Stimulated activated CD8-positive, alpha-beta memory T cell treated with anti-CD3 and anti-CD28 coated beads, Interleukin-15, amount 100 ng/mL, for 4 hours (primary cell): ENCODE measurements around the gene RHBDF1.

Experiments used
- DNase-seq, 2 donors: peaks; one replicate each; pipeline ENCODE4 v3.0.0-alpha.2; 2020; ENCODE audit warnings: low read depth in 2 of 2

The RHBDF1 gene

DNA sequence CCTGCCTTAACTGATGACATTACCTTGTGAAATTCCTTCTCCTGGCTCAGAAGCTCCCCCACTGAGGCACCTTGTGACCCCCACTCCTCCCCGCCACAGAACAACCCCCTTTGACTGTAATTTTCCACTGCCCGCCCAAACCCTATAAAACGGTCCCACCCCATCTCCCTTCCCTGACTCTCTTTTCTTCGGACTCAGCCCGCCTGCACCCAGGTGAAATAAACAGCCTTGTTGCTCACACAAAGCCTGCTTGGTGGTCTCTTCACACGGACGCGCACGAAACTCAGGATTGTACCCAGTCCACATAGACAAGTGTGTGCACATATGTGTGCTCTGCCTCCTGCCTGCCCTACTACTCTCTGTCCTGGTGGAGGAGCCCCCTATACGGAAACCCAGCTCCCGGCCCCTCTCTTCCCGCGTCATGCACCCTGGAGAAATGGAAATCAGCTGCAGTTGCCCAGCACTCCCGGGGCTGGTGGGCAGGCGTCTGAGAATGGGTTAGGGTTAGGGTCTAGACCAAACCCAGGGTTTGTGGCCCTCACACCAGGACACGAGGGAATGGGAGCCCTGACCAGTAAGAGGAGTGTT is 2.4 kb upstream of the RHBDF1 start:
- no peak for DNase-seq

- DNase-seq, result no peak
These were observed 1.8 kb upstream of the RHBDF1 start for GRCh38 chr16:74051-74746.

DNA sequence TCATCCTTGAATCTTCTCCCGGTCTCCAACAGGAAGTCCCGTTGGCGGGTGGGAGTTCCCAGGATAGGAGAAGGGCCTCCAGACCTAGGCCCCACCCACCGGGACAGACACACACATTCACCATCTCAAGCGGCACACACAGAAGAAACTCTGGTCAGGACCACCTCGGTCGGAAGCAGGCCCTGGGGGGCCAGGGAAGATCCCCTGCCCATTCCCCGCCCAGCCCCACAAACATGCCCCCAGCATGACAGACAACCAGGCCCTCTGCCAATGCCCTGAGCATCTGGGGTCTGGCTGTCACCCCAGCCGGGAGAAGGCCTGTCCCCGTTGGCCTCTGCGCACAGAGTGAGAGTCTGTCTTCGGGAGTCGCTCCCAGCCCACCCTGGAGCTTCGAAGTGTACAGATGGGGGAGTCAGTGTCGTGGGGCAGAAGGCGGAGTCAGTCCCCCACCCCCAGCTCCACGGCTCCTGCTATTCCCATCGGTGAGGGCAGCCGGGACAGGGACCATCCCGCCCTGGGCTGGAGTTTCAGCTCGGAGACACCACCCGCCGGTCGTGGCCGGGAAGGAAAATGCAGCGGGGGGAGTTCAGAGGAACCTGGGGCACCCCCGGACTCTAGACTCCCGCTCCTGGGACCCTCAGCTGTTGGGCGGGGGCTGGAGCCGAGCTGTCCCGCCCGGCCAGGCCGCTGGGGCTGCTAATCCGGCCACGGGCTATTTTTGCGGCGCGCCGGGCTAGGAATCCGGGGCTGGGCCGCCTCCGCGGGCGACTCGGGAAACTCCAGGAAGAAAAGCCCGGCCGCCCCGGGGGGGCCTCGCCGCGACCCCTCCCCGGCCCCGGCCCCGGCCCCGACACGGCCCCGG is 660 bp downstream of the RHBDF1 start:
- DNase-seq, result no peak

GRCh38 chr16:71210-71539 is 1.3 kb downstream of the RHBDF1 start:
- DNase-seq, result no peak

DNA sequence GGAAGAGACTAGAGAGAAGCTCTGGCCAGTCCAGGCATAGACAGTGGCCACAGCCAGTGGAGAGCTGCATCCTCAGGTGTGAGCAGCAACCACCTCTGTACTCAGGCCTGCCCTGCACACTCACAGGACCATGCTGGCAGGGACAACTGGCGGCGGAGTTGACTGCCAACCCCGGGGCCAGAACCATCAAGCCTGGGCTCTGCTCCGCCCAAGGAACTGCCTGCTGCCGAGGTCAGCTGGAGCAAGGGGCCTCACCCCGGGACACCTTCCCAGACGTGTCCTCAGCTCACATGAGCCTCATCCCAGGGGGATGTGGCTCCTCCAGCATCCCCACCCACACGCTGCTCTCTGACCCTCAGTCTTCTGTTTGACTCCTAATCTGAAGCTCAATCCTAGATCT is 3.2 kb downstream of the RHBDF1 start:
- no peak for DNase-seq

DNA sequence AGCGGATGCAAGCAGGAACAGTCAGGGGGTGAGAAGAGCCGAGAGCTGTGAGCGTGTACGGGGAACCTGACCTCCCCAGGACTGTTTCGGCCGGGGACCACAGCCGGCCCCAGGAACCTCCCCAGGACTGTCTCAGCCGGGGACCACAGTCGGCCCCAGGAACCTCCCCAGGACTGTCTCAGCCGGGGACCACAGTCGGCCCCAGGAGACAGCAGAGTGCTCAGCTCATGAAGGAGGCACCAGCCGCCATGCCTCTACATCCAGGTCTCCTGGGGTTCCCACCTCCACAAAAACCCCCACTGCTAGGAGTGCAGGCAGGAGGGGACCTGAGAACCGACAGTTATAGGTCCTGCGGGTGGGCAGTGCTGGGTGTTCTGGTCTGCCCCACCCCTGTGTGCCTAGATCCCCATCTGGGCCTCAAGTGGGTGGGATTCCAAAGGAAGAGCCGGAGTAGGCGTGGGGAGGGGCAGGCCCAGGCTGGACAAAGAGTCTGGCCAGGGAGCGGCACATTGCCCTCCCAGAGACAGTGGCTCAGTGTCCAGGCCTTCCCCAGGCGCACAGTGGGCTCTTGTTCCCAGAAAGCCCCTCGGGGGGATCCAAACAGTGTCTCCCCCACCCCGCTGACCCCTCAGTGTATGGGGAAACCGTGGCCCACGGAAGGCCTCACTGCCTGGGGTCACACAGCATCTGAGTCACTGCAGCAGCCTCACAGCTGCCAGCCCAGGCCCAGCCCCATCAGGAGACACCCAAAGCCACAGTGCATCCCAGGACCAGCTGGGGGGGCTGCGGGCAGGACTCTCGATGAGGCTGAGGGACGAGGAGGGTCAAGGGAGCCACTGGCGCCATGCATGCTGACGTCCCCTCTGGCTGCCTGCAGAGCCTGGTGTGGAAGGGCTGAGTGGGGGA is 4.3 kb downstream of the RHBDF1 start:
- no peak for DNase-seq

DNA sequence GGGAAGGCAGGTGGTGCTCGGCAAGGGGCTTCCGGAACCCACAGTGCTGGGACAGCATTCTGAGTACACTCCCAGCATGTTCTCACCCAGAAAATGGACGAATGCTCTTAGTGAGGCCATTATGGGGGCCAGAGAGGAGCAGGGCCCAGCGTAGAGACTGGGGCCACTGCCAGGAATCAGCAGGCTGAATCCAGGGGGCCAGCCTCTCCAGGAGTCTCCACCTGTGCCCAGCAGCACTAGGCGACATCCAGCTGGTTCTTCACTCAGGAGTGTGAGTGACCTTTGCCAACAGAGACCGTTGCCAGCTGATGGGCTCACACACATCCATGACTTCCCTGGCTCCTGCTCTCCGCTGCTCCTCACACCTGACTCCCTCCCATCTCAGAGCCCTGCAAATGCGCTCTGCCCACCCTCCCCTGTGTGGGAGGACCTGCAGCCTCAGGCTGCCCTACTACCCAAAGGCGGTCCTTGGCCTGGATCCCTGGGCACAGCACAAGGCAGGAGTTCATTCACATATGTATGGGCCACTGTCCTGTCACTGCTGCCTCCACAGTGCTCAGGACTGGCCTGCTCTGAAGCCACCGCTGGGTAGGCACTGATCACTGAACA is 5.1 kb downstream of the RHBDF1 start:
- no peak for DNase-seq

GRCh38 chr16:66309-67182 is 5.9 kb downstream of the RHBDF1 start:
- no peak for DNase-seq

GRCh38 chr16:65745-66144 is 6.7 kb downstream of the RHBDF1 start:
- peak; percentile 67 to 68 for DNase-seq

DNA sequence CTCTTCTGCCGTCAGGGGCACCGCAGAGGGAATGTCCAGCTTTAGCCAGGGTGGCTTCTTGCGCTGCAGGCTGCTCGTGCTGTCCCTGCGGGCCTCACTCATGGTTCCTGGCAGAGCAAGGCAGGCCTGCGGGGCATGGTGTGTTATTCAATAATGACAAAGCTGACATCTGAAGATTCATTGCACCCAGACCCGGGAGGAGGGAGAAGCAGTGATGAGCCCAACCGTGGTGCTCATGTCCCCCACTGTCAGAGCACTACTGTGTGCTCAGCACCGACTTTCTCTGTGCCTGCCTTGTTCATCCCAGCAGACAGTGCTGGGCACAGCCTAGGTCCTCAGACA is 7.5 kb downstream of the RHBDF1 start:
- DNase-seq, result no peak

DNA sequence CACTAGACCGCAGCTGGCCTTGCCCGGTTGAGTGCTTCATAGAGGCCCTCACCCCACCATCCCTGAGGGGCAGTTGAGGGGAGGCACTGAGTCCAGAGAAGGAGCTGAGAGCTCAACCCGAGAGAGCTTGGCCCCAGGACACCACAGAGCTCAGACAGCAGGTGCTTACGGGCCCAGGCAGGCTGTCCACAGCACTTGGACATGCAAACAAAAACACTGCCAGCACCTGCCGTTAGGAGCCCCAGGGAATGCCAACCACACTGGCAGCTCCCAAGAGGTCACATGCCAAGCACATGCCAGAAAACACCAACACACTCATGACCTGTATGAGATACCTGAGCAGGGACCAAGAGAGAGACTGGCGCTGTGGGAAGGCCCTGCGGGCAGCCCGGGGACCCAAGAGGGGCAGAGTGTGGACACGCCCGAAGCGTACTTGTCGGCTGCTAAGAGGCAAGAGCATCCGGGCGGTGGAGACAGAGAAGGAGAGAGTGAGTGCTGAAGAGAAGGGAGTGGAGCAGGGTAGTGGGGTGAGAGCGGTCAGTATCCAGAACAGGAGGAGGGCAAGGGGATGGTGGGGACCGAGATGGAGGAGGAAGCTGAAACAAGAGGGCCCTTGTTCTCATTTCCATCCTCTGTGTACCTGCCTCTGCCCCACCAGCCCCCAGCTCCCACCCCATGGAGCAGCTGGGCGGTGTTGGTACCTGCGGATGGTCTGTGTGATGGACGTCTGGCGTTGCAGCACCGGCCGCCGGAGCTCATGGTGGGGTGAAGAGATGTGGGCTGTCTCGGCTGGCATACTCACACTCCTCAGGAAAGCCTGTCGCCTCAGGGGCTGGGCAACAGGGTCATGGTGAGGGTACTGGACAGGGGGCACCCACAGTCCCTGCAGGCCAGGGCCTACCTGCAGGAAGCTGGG is 8.2 kb downstream of the RHBDF1 start:
- DNase-seq, result no peak

GRCh38 chr16:63466-63865 is 9.0 kb downstream of the RHBDF1 start:
- DNase-seq, result no peak

GRCh38 chr16:62968-63391 is 9.5 kb downstream of the RHBDF1 start:
- DNase-seq, result no peak

DNA sequence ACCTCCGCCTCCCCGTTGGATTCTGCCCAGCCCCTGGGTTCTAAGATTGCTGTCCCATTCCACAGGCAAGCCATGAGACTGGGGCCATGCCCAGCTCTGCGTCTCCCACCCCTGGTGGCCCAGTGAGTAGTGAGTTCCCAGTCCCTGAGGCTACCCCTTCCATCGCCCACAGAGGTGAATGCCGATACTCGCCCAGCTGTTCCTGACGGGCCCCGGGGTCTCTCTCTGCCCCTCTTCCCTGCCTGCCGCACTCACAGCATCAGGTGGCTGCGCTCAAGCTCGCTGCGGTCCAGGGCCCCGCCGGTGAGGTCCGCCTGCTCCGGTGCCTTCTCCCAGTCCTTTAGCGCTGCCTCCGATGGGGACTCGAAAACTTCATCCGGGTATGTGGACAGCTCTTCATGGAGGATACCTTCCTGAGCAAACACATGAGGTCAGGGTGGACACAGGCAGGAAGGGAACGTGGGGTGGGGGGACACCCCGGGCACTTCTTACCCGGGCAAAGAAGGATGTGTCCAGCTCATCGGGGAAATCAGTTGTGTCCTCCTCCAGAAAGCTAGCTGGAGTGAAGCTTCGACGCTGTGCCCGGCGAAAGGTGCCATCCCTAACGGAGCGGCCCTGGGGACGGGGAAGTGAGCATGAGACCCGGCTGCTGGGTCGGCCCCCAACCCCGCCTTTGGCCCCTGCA is 10.0 kb downstream of the RHBDF1 start:
- no peak for DNase-seq

DNA sequence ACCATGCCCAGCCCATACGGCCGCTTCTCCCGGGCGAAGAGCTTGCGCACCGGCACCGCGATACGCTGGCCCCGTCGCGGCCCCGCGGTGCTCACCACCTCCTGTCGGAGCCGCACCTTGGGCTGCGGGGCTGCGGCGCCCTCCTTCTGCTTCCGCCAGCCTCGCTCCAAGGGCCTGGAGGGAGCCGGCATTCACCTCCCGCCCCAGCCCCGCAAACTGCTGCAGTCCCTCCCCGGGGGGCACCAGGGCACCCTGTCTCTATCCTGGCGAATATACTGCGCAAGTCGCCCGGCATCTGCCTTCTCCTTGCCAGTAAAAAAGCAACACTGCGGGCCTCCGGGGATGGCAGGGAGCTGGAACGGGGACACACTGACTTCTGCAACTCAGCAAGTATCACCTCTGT is 10.6 kb downstream of the RHBDF1 start:
- DNase-seq, result no peak

- no peak for DNase-seq
These were observed 11.2 kb downstream of the RHBDF1 start for GRCh38 chr16:60929-61878.

DNA sequence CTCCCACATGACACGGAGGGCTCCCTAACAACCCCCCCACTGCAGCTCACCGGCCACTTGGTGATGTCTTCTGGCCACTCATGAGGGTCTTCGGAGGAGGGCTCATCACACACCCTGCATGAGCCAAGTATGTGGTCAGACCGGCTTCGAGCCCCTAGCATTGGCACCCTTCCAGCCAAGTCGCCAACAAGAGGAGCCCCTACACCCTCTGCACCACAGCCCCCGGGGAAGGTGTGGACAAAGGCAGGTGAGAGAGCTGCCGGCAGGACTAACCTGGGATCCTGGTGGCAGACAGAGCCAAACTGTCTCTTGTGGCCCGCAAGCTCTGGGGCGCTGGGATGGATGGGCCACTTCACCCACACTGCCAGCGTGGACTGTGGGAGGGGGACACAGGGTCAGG is 12.3 kb downstream of the RHBDF1 start:
- no peak for DNase-seq
